HG03159 (cell line): ENCODE measurements around the gene METTL13.

ENCODE experiments used
- ATAC-seq: cut with Tn5 transposase; IDR thresholded peaks from one replicate; pipeline ENCODE4 v1.9.1; 2021; ENCODE audit warnings: mild to moderate bottlenecking, moderate library complexity; ENCODE audit not compliant: unreplicated experiment

Gene METTL13

GRCh38 chr1:171781176-171781875, at the start of gene METTL13:
TSS of gene METTL13 (plus strand) at chr1:171781660. CDS start at chr1:171781968, 308 bp downstream.
- peak; percentile 98 for ATAC-seq

- ATAC-seq, result no peak
Measured at GRCh38 chr1:171736196-171736595, 45.3 kb upstream of the METTL13 start.

- ATAC-seq, result no peak
Measured at GRCh38 chr1:171738911-171739310, 42.5 kb upstream of the METTL13 start.

- ATAC-seq, result no peak
Measured at GRCh38 chr1:171739656-171740055, 41.8 kb upstream of the METTL13 start.

- no peak for ATAC-seq
Measured at GRCh38 chr1:171740356-171740863, 41.0 kb upstream of the METTL13 start.

- ATAC-seq, result peak; percentile 30
Measured at GRCh38 chr1:171740987-171741871, 40.2 kb upstream of the METTL13 start.

GRCh38 chr1:171741872-171742576, 39.4 kb upstream of the METTL13 start, which contains the start of gene VAMP4:
TSS of gene VAMP4 (minus strand) at chr1:171742065. CDS start at chr1:171738414, 3,651 bp downstream.
- peak; percentile 86 for ATAC-seq

GRCh38 chr1:171742577-171742922, 38.9 kb upstream of the METTL13 start:
- ATAC-seq, result no peak

- no peak for ATAC-seq
Measured at GRCh38 chr1:171743081-171743870, 38.2 kb upstream of the METTL13 start.

GRCh38 chr1:171744986-171745385, 36.5 kb upstream of the METTL13 start:
- no peak for ATAC-seq

GRCh38 chr1:171748651-171749050, 32.8 kb upstream of the METTL13 start:
- no peak for ATAC-seq

- ATAC-seq, result no peak
Measured at GRCh38 chr1:171751221-171751620, 30.2 kb upstream of the METTL13 start.

GRCh38 chr1:171753182-171753581, 28.3 kb upstream of the METTL13 start:
- ATAC-seq, result no peak

- ATAC-seq, result no peak
Measured at GRCh38 chr1:171753685-171754352, 27.6 kb upstream of the METTL13 start.

GRCh38 chr1:171754353-171754705, 27.1 kb upstream of the METTL13 start:
- ATAC-seq, result no peak

- ATAC-seq, result no peak
Measured at GRCh38 chr1:171754971-171755370, 26.5 kb upstream of the METTL13 start.

- no peak for ATAC-seq
Measured at GRCh38 chr1:171756856-171757255, 24.6 kb upstream of the METTL13 start.

- ATAC-seq, result no peak
Measured at GRCh38 chr1:171758011-171758410, 23.4 kb upstream of the METTL13 start.

- ATAC-seq, result no peak
Measured at GRCh38 chr1:171762143-171762563, 19.3 kb upstream of the METTL13 start.

- ATAC-seq, result no peak
Measured at GRCh38 chr1:171763764-171764163, 17.7 kb upstream of the METTL13 start.
